Measurements from ENCODE around the gene PRIM2. TPM values are rescaled to one million over a fixed set of nuclear protein-coding genes. Genes with fewer than 3 reads are reported as not detected.
"Not testable (repeated sequence)": the region's sequence is repeated elsewhere in the genome, so short reads cannot be mapped to it uniquely, and the experiment has no call there.

Gene PRIM2
- total and polyA plus RNA-seq, 2 of the 8 experiments (the other 6 are each of a cell fraction or from before 2014, with no cell fraction given): 20.8 to 46.8 TPM

- H2BK15ac ChIP-seq (ENCODE audit: low read length); H4K20me1 ChIP-seq (replicated peaks in 1 of 2; ENCODE audit: control insufficient read depth in 1 of 2, insufficient read depth in 2 of 2, low read length in 2 of 2); H3K23me2 ChIP-seq (ENCODE audit: low read depth, low read length); H2BK20ac ChIP-seq (ENCODE audit: low read length); H3K9ac ChIP-seq (replicated peaks in 1 of 4; ENCODE audit: extremely low read depth in 1 of 4, low read depth in 3 of 4, low read length in 3 of 4); H3K4ac ChIP-seq (replicated peaks; ENCODE audit: insufficient read length, low read depth, low read length); POLR2A ChIA-PET (ENCODE audit: partially characterized antibody); H4K5ac ChIP-seq (ENCODE audit: insufficient read length, low read depth, low read length); FAIRE-seq; H3K4me1 ChIP-seq (replicated peaks in 1 of 4; ENCODE audit: control insufficient read depth in 3 of 4, insufficient read depth in 4 of 4, low read length in 3 of 4); H3K36me3 ChIP-seq (ENCODE audit: control insufficient read depth in 2 of 4, insufficient read depth in 4 of 4, low read length in 3 of 4); H3K56ac ChIP-seq (replicated peaks; ENCODE audit: insufficient read length, low read depth, low read length); H4K8ac ChIP-seq (ENCODE audit: extremely low read depth, insufficient read depth, low read length); DNase-seq (ENCODE audit: low read depth in 1 of 2, low spot score in 2 of 2); H2AK5ac ChIP-seq (ENCODE audit: low read depth, low read length); H2AFZ ChIP-seq (ENCODE audit: low read length); H3K23ac ChIP-seq (ENCODE audit: insufficient read length); H2BK12ac ChIP-seq (ENCODE audit: low read depth, low read length); H3K27me3 ChIP-seq (replicated peaks in 1 of 4; ENCODE audit: control insufficient read depth in 3 of 4, extremely low read depth in 1 of 4, insufficient read depth in 3 of 4, low read length in 3 of 4); H3K18ac ChIP-seq (ENCODE audit: extremely low read depth, low read length); H3K9me3 ChIP-seq (ENCODE audit: insufficient read depth in 2 of 2, low read depth in 1 of 2, low read length in 1 of 2); CTCF ChIA-PET (ENCODE audit: partially characterized antibody); H2BK5ac ChIP-seq (ENCODE audit: low read depth, low read length); H3K14ac ChIP-seq (ENCODE audit: insufficient read length); H2BK120ac ChIP-seq (replicated peaks; ENCODE audit: low read depth, low read length); H3K4me2 ChIP-seq (ENCODE audit: insufficient read depth in 1 of 2, low read depth in 2 of 2, low read length in 2 of 2); H4K91ac ChIP-seq (replicated peaks; ENCODE audit: insufficient read length, low read length); H3K4me3 ChIP-seq (ENCODE audit: extremely low read depth in 1 of 4, insufficient read depth in 2 of 4, low read depth in 3 of 4, low read length in 4 of 4); H3K27ac ChIP-seq (ENCODE audit: low read depth, low read length); H3K79me1 ChIP-seq (ENCODE audit: low read depth, low read length): not testable (repeated sequence)
- H3K79me2 ChIP-seq (ENCODE audit: control insufficient read depth in 1 of 2, insufficient read depth in 2 of 2, low read length in 2 of 2): peaks cover 0 to 18% of the 10 kb centered on the region in 2 experiments; a peak in 2 of 4 replicates
- WGBS, 2 experiments (ENCODE audit: extremely low coverage in 1 of 2, insufficient coverage in 1 of 2, insufficient read length in 1 of 2, insufficient replicate concordance in 2 of 2, low coverage in 1 of 2, low lambda C conversion rate in 2 of 2, missing lambda C conversion rate in 1 of 2): 48% methylated on average over 1 of the region's 1 CpG; no CpG with 5 or more reads in 1 of the 2 experiments
Measured at GRCh38 chr6:57471314-57471864, 154.0 kb downstream of the PRIM2 start.

GRCh38 chr6:57472861-57473362 is 155.5 kb downstream of the PRIM2 start:
- H3K36me3 ChIP-seq (ENCODE audit: control insufficient read depth in 2 of 4, insufficient read depth in 4 of 4, low read length in 3 of 4); H3K23me2 ChIP-seq (ENCODE audit: low read depth, low read length); H3K79me1 ChIP-seq (ENCODE audit: low read depth, low read length); H3K27me3 ChIP-seq (replicated peaks in 1 of 4; ENCODE audit: control insufficient read depth in 3 of 4, extremely low read depth in 1 of 4, insufficient read depth in 3 of 4, low read length in 3 of 4); H2BK120ac ChIP-seq (replicated peaks; ENCODE audit: low read depth, low read length); H3K23ac ChIP-seq (ENCODE audit: insufficient read length); POLR2A ChIA-PET (ENCODE audit: partially characterized antibody); H4K91ac ChIP-seq (replicated peaks; ENCODE audit: insufficient read length, low read length); CTCF ChIA-PET (ENCODE audit: partially characterized antibody); H3K18ac ChIP-seq (ENCODE audit: extremely low read depth, low read length); H3K9ac ChIP-seq (replicated peaks in 1 of 4; ENCODE audit: extremely low read depth in 1 of 4, low read depth in 3 of 4, low read length in 3 of 4); H4K20me1 ChIP-seq (replicated peaks in 1 of 2; ENCODE audit: control insufficient read depth in 1 of 2, insufficient read depth in 2 of 2, low read length in 2 of 2); H2AFZ ChIP-seq (ENCODE audit: low read length); H4K5ac ChIP-seq (ENCODE audit: insufficient read length, low read depth, low read length); H3K56ac ChIP-seq (replicated peaks; ENCODE audit: insufficient read length, low read depth, low read length); H3K4ac ChIP-seq (replicated peaks; ENCODE audit: insufficient read length, low read depth, low read length); H3K27ac ChIP-seq (ENCODE audit: low read depth, low read length); H2BK5ac ChIP-seq (ENCODE audit: low read depth, low read length); H3K9me3 ChIP-seq (ENCODE audit: insufficient read depth in 2 of 2, low read depth in 1 of 2, low read length in 1 of 2); H3K4me1 ChIP-seq (replicated peaks in 1 of 4; ENCODE audit: control insufficient read depth in 3 of 4, insufficient read depth in 4 of 4, low read length in 3 of 4); H2BK15ac ChIP-seq (ENCODE audit: low read length); H4K8ac ChIP-seq (ENCODE audit: extremely low read depth, insufficient read depth, low read length); DNase-seq (ENCODE audit: low read depth in 1 of 2, low spot score in 2 of 2); H3K4me2 ChIP-seq (ENCODE audit: insufficient read depth in 1 of 2, low read depth in 2 of 2, low read length in 2 of 2); H2AK5ac ChIP-seq (ENCODE audit: low read depth, low read length); H2BK20ac ChIP-seq (ENCODE audit: low read length); H2BK12ac ChIP-seq (ENCODE audit: low read depth, low read length); H3K4me3 ChIP-seq (ENCODE audit: extremely low read depth in 1 of 4, insufficient read depth in 2 of 4, low read depth in 3 of 4, low read length in 4 of 4); H3K14ac ChIP-seq (ENCODE audit: insufficient read length): not testable (repeated sequence)
- 90% methylated on average over 3 of the region's 3 CpGs; no CpG with 5 or more reads in 1 of the 2 experiments for WGBS, 2 experiments (ENCODE audit: extremely low coverage in 1 of 2, insufficient coverage in 1 of 2, insufficient read length in 1 of 2, insufficient replicate concordance in 2 of 2, low coverage in 1 of 2, low lambda C conversion rate in 2 of 2, missing lambda C conversion rate in 1 of 2)
- H3K79me2 ChIP-seq (ENCODE audit: control insufficient read depth in 1 of 2, insufficient read depth in 2 of 2, low read length in 2 of 2): peaks cover 0 to 11% of the 10 kb centered on the region in 2 experiments; a peak in 2 of 4 replicates
- FAIRE-seq: peak; percentile 50

Measured in H1 (cell line).